B cell (primary cell): Measurements from ENCODE around the gene IL17RC. TPM values are rescaled to one million over a fixed set of nuclear protein-coding genes. Genes with fewer than 3 reads are reported as not detected.

Source experiments
- ATAC-seq: fragments of 200-7000 bp; cut with Tn5 transposase; one replicate; pipeline ENCODE4 v1.10.0; 2021; ENCODE audit warnings: low read depth, mild to moderate bottlenecking, moderate number of reproducible peaks, moderate library complexity
- CTCF ChIA-PET: fragments of 350-600 bp; sonication (Branson Sonifier 250); formaldehyde crosslinking; loops from one replicate; lab custom pipeline; 2021; ENCODE audit warnings: antibody characterized with exemption, inconsistent platforms; lab: Charles Lee
- POLR2A ChIA-PET: fragments of 350-600 bp; sonication (Branson Sonifier 250); formaldehyde crosslinking; loops from one replicate; lab custom pipeline; 2021; ENCODE audit warnings: antibody characterized with exemption; lab: Charles Lee
- DNase-seq: peaks from one replicate; pipeline ENCODE4 v3.0.0; 2013
- H2AFZ ChIP-seq: 2 replicates; pipeline ENCODE4 v1.6.1; 2012; ENCODE audit warnings: mild to moderate bottlenecking, low read depth, low read length; ENCODE audit not compliant: insufficient read depth, poor library complexity, severe bottlenecking
- H3K27ac ChIP-seq, 2 donors: 1 replicate in 1 of 2; 2 replicates in 1 of 2; pipeline ENCODE4 v1.5.1; 2012 to 2013; ENCODE audit warnings: low read length in 2 of 2, mild to moderate bottlenecking in 2 of 2, moderate library complexity in 1 of 2
- H3K27me3 ChIP-seq, 4 experiments: fragments of 200-600 bp in 1 of 4; sonication (generic) in 1 of 4; replicated peaks in 1 of 4; 1 replicate in 2 of 4; 2 replicates in 2 of 4; pipeline versions ENCODE4 v1.6.1 to v1.7.0; 2013 to 2016; ENCODE audit warnings: low read length in 3 of 4, mild to moderate bottlenecking in 2 of 4, mixed read lengths in 1 of 4, moderate library complexity in 1 of 4; ENCODE audit not compliant: insufficient read depth in 4 of 4, control insufficient read depth in 3 of 4; ENCODE audit errors: control extremely low read depth in 1 of 4
- H3K36me3 ChIP-seq, 2 experiments: replicated peaks in 1 of 2; 1 replicate in 1 of 2; 2 replicates in 1 of 2; pipeline versions ENCODE4 v1.6.1 to v1.7.1; 2013; ENCODE audit warnings: low read length in 1 of 2; ENCODE audit not compliant: insufficient read depth in 2 of 2, control insufficient read depth in 1 of 2; ENCODE audit errors: control extremely low read depth in 1 of 2, extremely low read depth in 1 of 2
- H3K4me1 ChIP-seq, 2 donors: fragments of 200-600 bp in 1 of 2; sonication (generic) in 1 of 2; 1 replicate in 1 of 2; 2 replicates in 1 of 2; pipeline versions ENCODE4 v1.5.1 to v1.6.1; 2013 to 2017; ENCODE audit warnings: low read length in 2 of 2; ENCODE audit not compliant: control insufficient read depth in 2 of 2, insufficient read depth in 2 of 2
- H3K4me2 ChIP-seq: replicated peaks from 2 replicates; pipeline ENCODE3; 2012; ENCODE audit warnings: mild to moderate bottlenecking, low read depth, low read length; ENCODE audit not compliant: poor library complexity, severe bottlenecking
- H3K4me3 ChIP-seq, 5 experiments: fragments of 200-600 bp in 1 of 5; sonication (generic) in 1 of 5; 1 replicate in 3 of 5; 2 replicates in 2 of 5; pipeline versions ENCODE4 v1.5.1 to v1.7.0; 2011 to 2016; ENCODE audit warnings: low read length in 4 of 5, mild to moderate bottlenecking in 4 of 5, low read depth in 2 of 5, control low read depth in 1 of 5, moderate library complexity in 1 of 5; ENCODE audit not compliant: insufficient read depth in 1 of 5; ENCODE audit errors: control extremely low read depth in 1 of 5, extremely low read depth in 1 of 5
- H3K79me2 ChIP-seq: fragments of 200-600 bp; sonication (generic); one replicate; pipeline ENCODE4 v1.6.0; 2016; ENCODE audit warnings: low read length; ENCODE audit not compliant: control insufficient read depth, insufficient read depth
- H3K9ac ChIP-seq: fragments of 200-600 bp; sonication (generic); 2 replicates; pipeline ENCODE4 v1.6.1; 2017; ENCODE audit warnings: mild to moderate bottlenecking, low read length, moderate library complexity
- H3K9me3 ChIP-seq, 3 donors: one replicate each; pipeline versions ENCODE4 v1.6.1 to v1.7.1; 2013; ENCODE audit warnings: low read length in 2 of 3; ENCODE audit not compliant: control insufficient read depth in 2 of 3, insufficient read depth in 1 of 3; ENCODE audit errors: control extremely low read depth in 1 of 3
- H4K20me1 ChIP-seq: 2 replicates; pipeline ENCODE4 v1.6.0; 2012; ENCODE audit warnings: mild to moderate bottlenecking, low read length; ENCODE audit not compliant: insufficient read depth, control insufficient read depth, poor library complexity, severe bottlenecking
- H3K27ac Mint-ChIP-seq: one replicate; pipeline ENCODE4 v1.8.0; 2021; ENCODE audit warnings: mixed read lengths
- H3K27me3 Mint-ChIP-seq: one replicate; pipeline ENCODE4 v1.8.0; 2021; ENCODE audit warnings: mixed read lengths
- H3K4me1 Mint-ChIP-seq: one replicate; pipeline ENCODE4 v1.8.0; 2021; ENCODE audit warnings: mixed read lengths
- H3K4me3 Mint-ChIP-seq: one replicate; pipeline ENCODE4 v1.8.0; 2021; ENCODE audit warnings: mixed read lengths
- H3K9me3 Mint-ChIP-seq: one replicate; pipeline ENCODE4 v1.8.0; 2022; ENCODE audit warnings: mixed read lengths; ENCODE audit not compliant: insufficient read depth
- EZH2 ChIP-seq: IDR thresholded peaks from 2 replicates; pipeline ENCODE4 v1.6.1; 2012; ENCODE audit warnings: borderline replicate concordance, low read depth, mild to moderate bottlenecking, moderate library complexity, low read length; ENCODE audit not compliant: insufficient read depth, poor library complexity, severe bottlenecking
- WGBS: methylation state at CpG from one replicate; pipeline ENCODE4 v1.1.5; 2013; ENCODE audit warnings: missing lambda C conversion rate; ENCODE audit not compliant: insufficient coverage; 5-methylcytosine and 5-hydroxymethylcytosine counted together
- intact Hi-C: fragments of 100-400 bp; cut with micrococcal nuclease; formaldehyde crosslinking; loops from one replicate; pipeline ENCODE4 v1.10.0; 2022
- polyA plus RNA-seq: library from polyadenylated mRNA; depleted of rRNA; stranded (reverse); fragments of >200 nt; gene quantifications from 2 replicates; pipeline ENCODE4 v1.2.3, GENCODE V29; 2012
- total RNA-seq, 2 donors: library from RNA; stranded (reverse); fragments of 120-200 nt in 1 of 2; gene quantifications; 1 replicate in 1 of 2; 2 replicates in 1 of 2; pipeline versions ENCODE4 v1.2.3 to v1.2.4, GENCODE V29; 2013 to 2022
- TF ChIP-seq, protein P1 (sequence below): fragments of 200-600 bp; IDR thresholded peaks from one replicate; pipeline ENCODE4 v1.8.0; 2022; ENCODE audit warnings: antibody characterized with exemption, mild to moderate bottlenecking

Gene IL17RC
- total and polyA plus RNA-seq, 2 donors (not counting 1 experiment from before 2014, with no cell fraction given) = 0.25 to 0.98 TPM

DNA sequence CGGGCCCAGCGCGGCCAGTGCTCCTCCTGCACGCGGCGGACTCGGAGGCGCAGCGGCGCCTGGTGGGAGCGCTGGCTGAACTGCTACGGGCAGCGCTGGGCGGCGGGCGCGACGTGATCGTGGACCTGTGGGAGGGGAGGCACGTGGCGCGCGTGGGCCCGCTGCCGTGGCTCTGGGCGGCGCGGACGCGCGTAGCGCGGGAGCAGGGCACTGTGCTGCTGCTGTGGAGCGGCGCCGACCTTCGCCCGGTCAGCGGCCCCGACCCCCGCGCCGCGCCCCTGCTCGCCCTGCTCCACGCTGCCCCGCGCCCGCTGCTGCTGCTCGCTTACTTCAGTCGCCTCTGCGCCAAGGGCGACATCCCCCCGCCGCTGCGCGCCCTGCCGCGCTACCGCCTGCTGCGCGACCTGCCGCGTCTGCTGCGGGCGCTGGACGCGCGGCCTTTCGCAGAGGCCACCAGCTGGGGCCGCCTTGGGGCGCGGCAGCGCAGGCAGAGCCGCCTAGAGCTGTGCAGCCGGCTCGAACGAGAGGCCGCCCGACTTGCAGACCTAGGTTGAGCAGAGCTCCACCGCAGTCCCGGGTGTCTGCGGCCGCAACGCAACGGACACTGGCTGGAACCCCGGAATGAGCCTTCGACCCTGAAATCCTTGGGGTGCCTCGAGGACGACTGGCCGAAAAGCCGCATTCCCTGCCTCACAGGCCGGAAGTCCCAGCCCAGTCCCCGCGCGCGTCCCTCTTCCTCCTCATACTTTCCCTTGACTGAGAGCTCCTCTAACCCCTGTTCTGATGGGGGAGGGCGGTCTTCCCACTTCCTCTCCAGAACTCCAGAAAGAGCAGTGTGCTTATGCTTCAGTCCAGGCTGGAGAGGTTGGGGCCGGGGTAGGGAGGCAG is 1.4 kb upstream of the IL17RC start:
- ChIA-PET CTCF (interaction anchor here (1.0 to 1.2 kb wide), 2 partner anchors 15 to 17 kb away, joined by 3 to 4 read pairs; partner anchors contain the start of gene CRELD1), POLR2A (interaction anchor here (1.3 kb wide), 1 partner anchor 17 kb away, joined by 6 read pairs; no protein-coding TSS in a partner anchor)

More for the DNA sequence above, 1.4 kb upstream of the IL17RC start:
- TF ChIP-seq, protein P1, sequence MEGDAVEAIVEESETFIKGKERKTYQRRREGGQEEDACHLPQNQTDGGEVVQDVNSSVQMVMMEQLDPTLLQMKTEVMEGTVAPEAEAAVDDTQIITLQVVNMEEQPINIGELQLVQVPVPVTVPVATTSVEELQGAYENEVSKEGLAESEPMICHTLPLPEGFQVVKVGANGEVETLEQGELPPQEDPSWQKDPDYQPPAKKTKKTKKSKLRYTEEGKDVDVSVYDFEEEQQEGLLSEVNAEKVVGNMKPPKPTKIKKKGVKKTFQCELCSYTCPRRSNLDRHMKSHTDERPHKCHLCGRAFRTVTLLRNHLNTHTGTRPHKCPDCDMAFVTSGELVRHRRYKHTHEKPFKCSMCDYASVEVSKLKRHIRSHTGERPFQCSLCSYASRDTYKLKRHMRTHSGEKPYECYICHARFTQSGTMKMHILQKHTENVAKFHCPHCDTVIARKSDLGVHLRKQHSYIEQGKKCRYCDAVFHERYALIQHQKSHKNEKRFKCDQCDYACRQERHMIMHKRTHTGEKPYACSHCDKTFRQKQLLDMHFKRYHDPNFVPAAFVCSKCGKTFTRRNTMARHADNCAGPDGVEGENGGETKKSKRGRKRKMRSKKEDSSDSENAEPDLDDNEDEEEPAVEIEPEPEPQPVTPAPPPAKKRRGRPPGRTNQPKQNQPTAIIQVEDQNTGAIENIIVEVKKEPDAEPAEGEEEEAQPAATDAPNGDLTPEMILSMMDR = no peak
- TF ChIP-seq EZH2 = no peak
- Histone ChIP-seq H3K4me2 (peak overlapping the region; percentile 98), H4K20me1 (no peaks in the 10 kb centered on the region), H3K36me3 (no peaks in the 10 kb centered on the region), H3K4me3 (peak overlapping the region in 4 of 5 experiments; percentile 32 to 72 (median 50)), H3K4me1 (peaks cover 17 to 20% of the 10 kb centered on the region in 2 donors), H3K9me3 (no peaks in the 10 kb centered on the region), H3K9ac (peak overlapping the region; percentile 68), H3K79me2 (no peaks in the 10 kb centered on the region), H3K27me3 (peaks cover 0 to 29% (median 9%) of the 10 kb centered on the region in 4 experiments), H2AFZ (peak overlapping the region; percentile 78), H3K27ac (no peak overlapping the region)
- Mint-ChIP-seq H3K4me1 (peaks cover 15% of the 10 kb centered on the region), H3K27ac (no peak overlapping the region), H3K9me3 (no peaks in the 10 kb centered on the region), H3K27me3 (peaks cover 9% of the 10 kb centered on the region), H3K4me3 (peak overlapping the region; percentile 83)
- intact Hi-C loops = no loop called here
- DNase-seq (peak; percentile 51), ATAC-seq (peak; percentile 62)
- WGBS = 2% methylated on average over 93 of the region's 99 CpGs
